Activated naive CD8-positive, alpha-beta T cell treated with anti-CD3 and anti-CD28 coated beads, Interleukin-2, amount 50 U/mL, for 24 hours (primary cell): ENCODE results near the gene NUDT11.

Experiments used
- ATAC-seq: fragments of 150-1000 bp; cut with Tn5 transposase; one replicate; pipeline ENCODE4 v1.10.0; 2021
- DNase-seq: peaks from one replicate; pipeline ENCODE4 v3.0.0; 2021
- H3K27ac Mint-ChIP-seq: one replicate; pipeline ENCODE4 v1.8.0; 2021; ENCODE audit warnings: mild to moderate bottlenecking, mixed read lengths
- H3K27me3 Mint-ChIP-seq: one replicate; pipeline ENCODE4 v1.8.0; 2021; ENCODE audit warnings: mixed read lengths
- H3K36me3 Mint-ChIP-seq: one replicate; pipeline ENCODE4 v1.8.0; 2021; ENCODE audit warnings: low read depth, mixed read lengths
- H3K4me1 Mint-ChIP-seq: one replicate; pipeline ENCODE4 v1.8.0; 2021; ENCODE audit warnings: mixed read lengths
- H3K4me3 Mint-ChIP-seq: one replicate; pipeline ENCODE4 v1.8.0; 2021; ENCODE audit warnings: mild to moderate bottlenecking, moderate library complexity, mixed read lengths
- H3K9me3 Mint-ChIP-seq: one replicate; pipeline ENCODE4 v1.8.0; 2021; ENCODE audit warnings: mixed read lengths

The NUDT11 gene

DNA sequence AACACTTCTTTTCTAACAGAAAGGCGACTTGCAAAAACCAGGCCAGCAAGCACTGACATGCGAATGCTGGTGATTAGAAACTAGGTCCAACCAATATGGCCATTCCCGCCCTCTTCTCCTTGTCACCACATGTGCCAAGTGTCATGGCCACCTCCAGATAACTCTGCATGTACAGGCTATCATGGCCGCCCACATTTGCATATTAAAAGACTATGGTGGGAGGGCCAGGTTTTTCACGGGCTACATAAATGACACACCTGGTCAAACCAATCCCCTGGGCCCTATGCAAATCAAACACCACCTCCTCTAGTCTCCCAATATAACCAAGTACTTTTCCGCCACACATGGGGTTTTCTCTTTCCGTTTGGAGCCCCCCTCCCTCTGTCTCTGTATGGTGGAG is 40.1 kb downstream of the NUDT11 start:
- Mint-ChIP-seq H3K36me3 (no peaks in the 10 kb centered on the region), H3K27ac (no peak overlapping the region), H3K4me3 (no peak overlapping the region), H3K4me1 (no peaks in the 10 kb centered on the region), H3K9me3 (no peaks in the 10 kb centered on the region), H3K27me3 (no peaks in the 10 kb centered on the region)
- DNase-seq (no peak), ATAC-seq (no peak)

DNA sequence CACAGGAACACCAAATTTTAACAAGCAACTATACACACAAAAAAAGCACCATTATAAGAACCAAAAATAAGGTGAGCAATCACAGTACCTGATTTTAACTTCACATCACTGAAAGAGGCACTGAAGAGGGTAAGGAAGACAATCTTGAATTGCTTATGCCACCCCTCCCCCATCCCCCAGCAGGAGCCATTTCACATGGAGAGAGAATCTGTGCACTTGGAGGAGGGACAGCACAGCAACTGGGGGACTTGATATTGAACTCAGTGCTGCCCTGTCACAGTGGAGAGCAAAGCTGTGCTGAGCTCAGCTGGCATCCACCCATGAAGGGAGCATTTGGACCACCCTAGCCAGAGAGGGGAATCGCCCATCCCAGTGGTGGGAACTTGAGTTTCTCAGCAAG is 56.0 kb downstream of the NUDT11 start:
- Mint-ChIP-seq H3K27ac (no peak overlapping the region), H3K4me3 (no peak overlapping the region), H3K36me3 (no peaks in the 10 kb centered on the region), H3K9me3 (no peaks in the 10 kb centered on the region), H3K4me1 (no peaks in the 10 kb centered on the region), H3K27me3 (no peaks in the 10 kb centered on the region)
- DNase-seq (no peak), ATAC-seq (no peak)
